Measurements from ENCODE around the gene MEN1. TPM values are rescaled to one million over a fixed set of nuclear protein-coding genes. Genes with fewer than 3 reads are reported as not detected.

MEN1 gene
- total RNA-seq, 1 donor from 2014 or later = 61.5 TPM

- Mint-ChIP-seq H3K27ac (peak overlapping the region; percentile 96), H3K4me1 (ENCODE audit: low read depth) (peaks cover 10% of the 10 kb centered on the region), H3K9me3 (ENCODE audit: low read depth) (no peaks in the 10 kb centered on the region), H3K4me3 (ENCODE audit: low read depth) (peak overlapping the region; percentile 96), H3K36me3 (ENCODE audit: insufficient read depth) (peaks cover 3% of the 10 kb centered on the region), H3K27me3 (no peaks in the 10 kb centered on the region)
- TF ChIP-seq, protein P1, sequence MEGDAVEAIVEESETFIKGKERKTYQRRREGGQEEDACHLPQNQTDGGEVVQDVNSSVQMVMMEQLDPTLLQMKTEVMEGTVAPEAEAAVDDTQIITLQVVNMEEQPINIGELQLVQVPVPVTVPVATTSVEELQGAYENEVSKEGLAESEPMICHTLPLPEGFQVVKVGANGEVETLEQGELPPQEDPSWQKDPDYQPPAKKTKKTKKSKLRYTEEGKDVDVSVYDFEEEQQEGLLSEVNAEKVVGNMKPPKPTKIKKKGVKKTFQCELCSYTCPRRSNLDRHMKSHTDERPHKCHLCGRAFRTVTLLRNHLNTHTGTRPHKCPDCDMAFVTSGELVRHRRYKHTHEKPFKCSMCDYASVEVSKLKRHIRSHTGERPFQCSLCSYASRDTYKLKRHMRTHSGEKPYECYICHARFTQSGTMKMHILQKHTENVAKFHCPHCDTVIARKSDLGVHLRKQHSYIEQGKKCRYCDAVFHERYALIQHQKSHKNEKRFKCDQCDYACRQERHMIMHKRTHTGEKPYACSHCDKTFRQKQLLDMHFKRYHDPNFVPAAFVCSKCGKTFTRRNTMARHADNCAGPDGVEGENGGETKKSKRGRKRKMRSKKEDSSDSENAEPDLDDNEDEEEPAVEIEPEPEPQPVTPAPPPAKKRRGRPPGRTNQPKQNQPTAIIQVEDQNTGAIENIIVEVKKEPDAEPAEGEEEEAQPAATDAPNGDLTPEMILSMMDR (IDR thresholded peaks at IDR 0.05; ENCODE audit: unreplicated experiment) = no peak
- DNase-seq (ENCODE audit: low spot score, unreplicated experiment) = no peak
These were observed 531 bp upstream of the MEN1 start for GRCh38 chr11:64810891-64811272.

DNA sequence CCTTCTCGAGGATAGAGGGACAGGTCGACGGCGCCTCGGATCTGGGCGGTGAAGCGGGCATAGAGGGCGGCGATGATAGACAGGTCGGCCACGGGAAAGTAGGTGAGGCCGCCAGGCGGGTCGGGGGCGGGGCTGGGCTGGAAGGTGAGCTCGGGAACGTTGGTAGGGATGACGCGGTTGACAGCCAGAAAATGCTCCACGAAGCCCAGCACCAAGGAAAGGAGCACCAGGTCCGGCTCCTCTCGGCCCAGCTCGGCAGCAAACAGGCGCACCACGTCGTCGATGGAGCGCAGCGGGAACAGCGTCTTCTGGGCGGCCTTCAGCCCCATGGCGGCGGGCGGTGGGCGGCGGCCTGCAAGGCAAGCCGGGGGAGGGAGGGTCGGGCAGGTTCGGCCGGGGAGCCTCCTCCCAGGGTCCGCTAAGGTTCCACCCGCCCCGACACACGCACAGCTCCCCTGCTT is 540 bp downstream of the MEN1 start:
- peak; percentile 33 for DNase-seq (ENCODE audit: low spot score, unreplicated experiment)
- Mint-ChIP-seq H3K36me3 (ENCODE audit: insufficient read depth) (peaks cover 4% of the 10 kb centered on the region), H3K27me3 (no peaks in the 10 kb centered on the region), H3K27ac (peak overlapping the region; percentile 96), H3K4me3 (ENCODE audit: low read depth) (peak overlapping the region; percentile 96), H3K9me3 (ENCODE audit: low read depth) (no peaks in the 10 kb centered on the region), H3K4me1 (ENCODE audit: low read depth) (peaks cover 9% of the 10 kb centered on the region)
- TF ChIP-seq, protein P1 (IDR thresholded peaks at IDR 0.05; ENCODE audit: unreplicated experiment) = no peak

DNA sequence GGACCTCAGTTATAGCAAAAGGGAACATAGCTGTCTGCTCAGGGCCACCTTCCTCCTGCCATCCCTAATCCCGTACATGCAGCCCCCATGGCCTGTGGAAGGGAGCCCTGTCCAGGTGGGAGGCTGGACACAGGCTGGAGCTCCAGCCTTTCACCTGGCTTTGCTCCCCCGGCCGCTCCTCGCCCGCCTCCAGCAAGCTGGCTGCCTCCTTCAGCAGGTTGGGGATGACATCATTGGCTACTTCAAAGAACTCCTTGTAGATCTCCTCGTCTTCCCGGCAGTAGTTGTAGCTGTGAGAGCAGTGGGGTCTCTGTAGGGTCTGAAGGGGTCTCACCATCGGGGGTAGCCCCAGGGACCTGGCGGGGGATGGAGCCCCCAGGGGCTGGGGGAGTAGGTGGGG is 4.9 kb downstream of the MEN1 start:
- peaks cover 6% of the 10 kb centered on the region for H3K36me3 Mint-ChIP-seq (ENCODE audit: insufficient read depth)
- H3K4me1 Mint-ChIP-seq (ENCODE audit: low read depth) = peaks cover 17% of the 10 kb centered on the region
- H3K27me3 Mint-ChIP-seq = no peaks in the 10 kb centered on the region
- DNase-seq (ENCODE audit: low spot score, unreplicated experiment) = no peak
- H3K9me3 Mint-ChIP-seq (ENCODE audit: low read depth) = no peaks in the 10 kb centered on the region
- no peak overlapping the region for H3K4me3 Mint-ChIP-seq (ENCODE audit: low read depth)
- TF ChIP-seq, protein P1 (IDR thresholded peaks at IDR 0.05; ENCODE audit: unreplicated experiment) = no peak
- no peak overlapping the region for H3K27ac Mint-ChIP-seq

DNA sequence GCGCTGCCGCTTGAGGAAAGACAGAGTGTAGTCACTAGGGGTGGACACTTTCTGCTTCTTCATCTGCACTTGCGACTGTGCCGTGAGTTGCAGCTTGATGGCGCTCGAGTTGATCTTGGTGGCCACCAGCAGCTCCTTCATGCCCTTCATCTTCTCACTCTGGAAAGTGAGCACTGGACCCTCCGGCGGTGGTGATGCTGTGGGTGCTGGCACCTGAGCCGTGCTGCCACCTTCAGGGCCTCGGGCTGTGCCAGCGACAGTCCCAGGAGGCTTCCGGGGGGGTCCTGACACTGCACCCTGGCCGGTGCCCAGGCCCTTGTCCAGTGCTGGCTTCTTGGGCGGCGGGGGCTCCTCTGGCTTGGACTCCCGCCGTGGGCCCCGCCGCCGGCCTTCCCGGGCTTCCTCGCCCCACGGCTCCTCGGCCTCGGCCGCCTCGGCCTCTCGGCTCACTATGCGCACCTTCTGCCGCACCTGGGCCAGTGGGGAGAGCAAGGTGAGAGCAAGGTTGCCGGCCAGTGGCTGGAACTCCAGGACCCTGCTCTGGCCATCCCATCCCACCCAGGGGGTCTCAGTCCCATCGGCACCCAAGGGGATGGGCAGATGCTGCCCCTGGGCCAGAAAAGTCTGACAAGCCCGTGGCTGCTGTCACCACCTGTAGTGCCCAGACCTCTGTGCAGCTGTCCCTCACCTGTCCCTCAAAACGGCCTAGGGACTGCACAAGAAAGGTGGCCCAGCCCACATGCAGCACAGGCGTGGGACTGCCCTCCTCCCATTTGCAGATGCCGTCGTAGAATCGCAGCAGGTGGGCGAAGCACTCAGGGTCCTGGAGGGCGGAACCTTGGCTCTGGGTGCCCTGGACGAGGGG is 5.8 kb downstream of the MEN1 start:
- peak overlapping the region; percentile 86 for H3K4me3 Mint-ChIP-seq (ENCODE audit: low read depth)
- no peak for DNase-seq (ENCODE audit: low spot score, unreplicated experiment)
- H3K9me3 Mint-ChIP-seq (ENCODE audit: low read depth) = no peaks in the 10 kb centered on the region
- H3K4me1 Mint-ChIP-seq (ENCODE audit: low read depth) = peaks cover 13% of the 10 kb centered on the region
- peaks cover 6% of the 10 kb centered on the region for H3K36me3 Mint-ChIP-seq (ENCODE audit: insufficient read depth)
- H3K27ac Mint-ChIP-seq = no peak overlapping the region
- H3K27me3 Mint-ChIP-seq = no peaks in the 10 kb centered on the region
- TF ChIP-seq, protein P1 (IDR thresholded peaks at IDR 0.05; ENCODE audit: unreplicated experiment) = no peak

GRCh38 chr11:64803846-64804345 is 6.5 kb downstream of the MEN1 start:
- TF ChIP-seq, protein P1 (IDR thresholded peaks at IDR 0.05; ENCODE audit: unreplicated experiment) = no peak
- peak overlapping the region; percentile 86 for H3K4me3 Mint-ChIP-seq (ENCODE audit: low read depth)
- peaks cover 8% of the 10 kb centered on the region for H3K4me1 Mint-ChIP-seq (ENCODE audit: low read depth)
- no peaks in the 10 kb centered on the region for H3K9me3 Mint-ChIP-seq (ENCODE audit: low read depth)
- H3K27me3 Mint-ChIP-seq = no peaks in the 10 kb centered on the region
- peak overlapping the region; percentile 93 for H3K27ac Mint-ChIP-seq
- H3K36me3 Mint-ChIP-seq (ENCODE audit: insufficient read depth) = peaks cover 6% of the 10 kb centered on the region
- no peak for DNase-seq (ENCODE audit: low spot score, unreplicated experiment)
